Adrenal gland (tissue), 12 donors: ENCODE measurements around the gene SFT2D3. TPM values are rescaled to one million over a fixed set of nuclear protein-coding genes. Genes with fewer than 3 reads are reported as not detected.

Source experiments
- DNase-seq, 7 donors: peaks; one replicate each; pipeline ENCODE4 v3.0.0-alpha.2; 2019 to 2020
- H3K27ac ChIP-seq, 5 donors: fragments of 200-600 bp; sonication (generic) in 4 of 5; 1 replicate in 3 of 5; 2 replicates in 2 of 5; pipeline versions ENCODE4 v1.5.1 to v1.8.0; 2016 to 2020; ENCODE audit warnings: mild to moderate bottlenecking in 1 of 5
- H3K27me3 ChIP-seq: fragments of 200-600 bp; 2 replicates; pipeline ENCODE4 v1.8.0; 2021
- H3K36me3 ChIP-seq, 2 donors: fragments of 200-600 bp; replicated peaks in 1 of 2; 1 replicate in 1 of 2; 2 replicates in 1 of 2; pipeline versions ENCODE4 v1.5.1 to v1.8.0; 2018 to 2022
- H3K4me1 ChIP-seq, 2 donors: fragments of 200-600 bp; replicated peaks in 1 of 2; 1 replicate in 1 of 2; 2 replicates in 1 of 2; pipeline versions ENCODE4 v1.5.1 to v1.8.0; 2018 to 2021
- H3K4me3 ChIP-seq, 4 donors: fragments of 200-600 bp; sonication (generic) in 3 of 4; one replicate each; pipeline ENCODE4 v1.5.1; 2016 to 2018
- H3K9me3 ChIP-seq, 3 donors: fragments of 200-600 bp; sonication (generic) in 1 of 3; replicated peaks in 1 of 3; 1 replicate in 2 of 3; 2 replicates in 1 of 3; pipeline versions ENCODE4 v1.5.1 to v1.8.0; 2016 to 2021
- POLR2A ChIP-seq, 2 donors: fragments of 450-650 bp; IDR thresholded peaks; one replicate each; pipeline ENCODE4 v1.6.1; 2017; ENCODE audit warnings: antibody characterized with exemption in 2 of 2, mild to moderate bottlenecking in 2 of 2, moderate library complexity in 1 of 2
- WGBS, 4 donors: extraction: QIAGEN DNeasy Blood & Tissue Kit in 2 of 4; methylation state at CpG; one replicate each; pipeline versions ENCODE4 v1.1.5 to v1.1.7; 2013 to 2017; 5-methylcytosine and 5-hydroxymethylcytosine counted together
- intact Hi-C, 2 donors: fragments of 100-400 bp; cut with DNase I; formaldehyde crosslinking; loops; one replicate each; pipeline versions ENCODE4 v1.14.1 to v1.15.0; 2022 to 2023
- polyA plus RNA-seq, 3 donors: library from polyadenylated mRNA; stranded (reverse); fragments of 200-250 nt in 2 of 3; fragments of 350-450 nt in 1 of 3; fragmentation: Illumina TruSeq in 1 of 3; extraction: RNeasy Lipid Tissue Mini Kit (QIAGEN cat#74804) in 1 of 3; gene quantifications; one replicate each; pipeline ENCODE4 v1.2.3, GENCODE V29; 2013 to 2014
- total RNA-seq, 9 donors: library from RNA; depleted of rRNA in 4 of 9; stranded (reverse); fragments of >200 nt in 4 of 9; fragments of 120-200 nt in 1 of 9; fragmentation: NEBNext Ultra II Directional in 1 of 9; extraction: Animal tissue kit (Norgen Biotek cat#: 25700) in 1 of 9; gene quantifications; one replicate each; pipeline versions ENCODE4 v1.1.0 to v1.2.4, GENCODE V29; 2013 to 2023
- TF ChIP-seq, protein P1 (sequence below), 6 experiments: fragments of 450-650 bp in 4 of 6; fragments of 200-600 bp in 2 of 6; sonication (generic) in 1 of 6; IDR thresholded peaks; 1 replicate in 5 of 6; 2 replicates in 1 of 6; pipeline versions ENCODE4 v1.5.1 to v1.8.0; 2016 to 2021; ENCODE audit warnings: antibody characterized with exemption in 6 of 6, mild to moderate bottlenecking in 2 of 6, moderate library complexity in 1 of 6
- donor health status: healthy with polysubstance abuse.
- donor health status: Bipolar disorder and iron deficiency.
- donor health status: DM: yes; HTN: yes; CAD: no.
- donor health status: DM: no; HTN: no; CAD: no.
- donor health status: DM: no; HTN: no; CAD: no.
- donor health status: DM: yes; HTN: yes; CAD: no.

Gene SFT2D3
- total and polyA plus RNA-seq, 12 donors = 4.3 to 12.2 (median 6.4) TPM

- Histone ChIP-seq H3K4me3 (no peak overlapping the region), H3K27ac (no peak overlapping the region), H3K4me1 (peaks cover 0 to 13% of the 10 kb centered on the region in 2 donors), H3K9me3 (no peaks in the 10 kb centered on the region), H3K36me3 (peaks cover 0 to 24% of the 10 kb centered on the region in 2 donors), H3K27me3 (no peaks in the 10 kb centered on the region)
- no peak for TF ChIP-seq POLR2A (IDR thresholded peaks at IDR 0.05)
- TF ChIP-seq, protein P1, sequence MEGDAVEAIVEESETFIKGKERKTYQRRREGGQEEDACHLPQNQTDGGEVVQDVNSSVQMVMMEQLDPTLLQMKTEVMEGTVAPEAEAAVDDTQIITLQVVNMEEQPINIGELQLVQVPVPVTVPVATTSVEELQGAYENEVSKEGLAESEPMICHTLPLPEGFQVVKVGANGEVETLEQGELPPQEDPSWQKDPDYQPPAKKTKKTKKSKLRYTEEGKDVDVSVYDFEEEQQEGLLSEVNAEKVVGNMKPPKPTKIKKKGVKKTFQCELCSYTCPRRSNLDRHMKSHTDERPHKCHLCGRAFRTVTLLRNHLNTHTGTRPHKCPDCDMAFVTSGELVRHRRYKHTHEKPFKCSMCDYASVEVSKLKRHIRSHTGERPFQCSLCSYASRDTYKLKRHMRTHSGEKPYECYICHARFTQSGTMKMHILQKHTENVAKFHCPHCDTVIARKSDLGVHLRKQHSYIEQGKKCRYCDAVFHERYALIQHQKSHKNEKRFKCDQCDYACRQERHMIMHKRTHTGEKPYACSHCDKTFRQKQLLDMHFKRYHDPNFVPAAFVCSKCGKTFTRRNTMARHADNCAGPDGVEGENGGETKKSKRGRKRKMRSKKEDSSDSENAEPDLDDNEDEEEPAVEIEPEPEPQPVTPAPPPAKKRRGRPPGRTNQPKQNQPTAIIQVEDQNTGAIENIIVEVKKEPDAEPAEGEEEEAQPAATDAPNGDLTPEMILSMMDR (IDR thresholded peaks at IDR 0.05) = no peak
- WGBS, 4 donors = 75 to 95% (median 87%) methylated on average over 5 to 9 of the region's 9 CpGs
- intact Hi-C loops = loop anchor here in 1 of 2 donors (10.0 kb wide), 1 partner anchor 107 kb away; the partner anchor contains the start of gene WDR33
- DNase-seq = peak in 2 of 7 donors; percentile 29 to 38
These were observed 6.8 kb downstream of the SFT2D3 start for GRCh38 chr2:127707890-127708648.

DNA sequence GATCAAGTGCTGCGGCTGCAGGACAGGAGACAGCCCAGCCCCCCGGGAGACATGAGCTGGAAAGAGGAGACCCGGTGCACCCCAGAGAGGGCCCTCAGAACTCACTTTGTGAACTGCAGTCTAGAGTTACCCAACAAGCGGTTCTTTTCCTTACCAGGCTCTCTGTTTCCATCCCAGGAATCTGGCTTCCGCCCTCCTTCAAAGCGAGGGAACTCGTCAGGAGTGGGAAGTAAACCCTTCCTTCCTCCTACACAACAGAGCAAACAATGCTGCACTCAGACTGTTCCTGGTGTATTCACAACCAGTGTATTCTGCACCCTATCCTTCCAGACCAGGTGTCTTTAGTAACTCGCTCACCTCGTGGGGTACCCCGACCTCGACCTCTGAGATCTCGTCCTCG is 8.0 kb downstream of the SFT2D3 start:
- H3K4me3 ChIP-seq = no peak overlapping the region
- no peaks in the 10 kb centered on the region for H3K27me3 ChIP-seq
- 92 to 96% (median 93%) methylated on average over 13 of the region's 13 CpGs for WGBS, 4 donors
- intact Hi-C loops = loop anchor here in 1 of 2 donors (10.0 kb wide), 1 partner anchor 105 kb away; the partner anchor contains the start of gene WDR33
- no peak for DNase-seq
- H3K36me3 ChIP-seq = peaks cover 0 to 28% of the 10 kb centered on the region in 2 donors
- no peaks in the 10 kb centered on the region for H3K9me3 ChIP-seq
- peaks cover 0 to 12% of the 10 kb centered on the region in 2 donors for H3K4me1 ChIP-seq
- H3K27ac ChIP-seq = no peak overlapping the region
- no peak for TF ChIP-seq POLR2A (IDR thresholded peaks at IDR 0.05)
- TF ChIP-seq, protein P1 (IDR thresholded peaks at IDR 0.05) = no peak

GRCh38 chr2:127712999-127713398 is 11.7 kb downstream of the SFT2D3 start:
- Histone ChIP-seq H3K9me3 (no peaks in the 10 kb centered on the region), H3K27me3 (no peaks in the 10 kb centered on the region), H3K4me3 (no peak overlapping the region), H3K27ac (no peak overlapping the region), H3K36me3 (peaks cover 0 to 26% of the 10 kb centered on the region in 2 donors), H3K4me1 (no peaks in the 10 kb centered on the region)
- intact Hi-C loops = no loop called here
- WGBS, 4 donors = 77 to 87% (median 86%) methylated on average over 2 of the region's 2 CpGs
- TF ChIP-seq POLR2A (IDR thresholded peaks at IDR 0.05) = no peak
- TF ChIP-seq, protein P1 (IDR thresholded peaks at IDR 0.05) = no peak
- DNase-seq = no peak

- H3K4me3 ChIP-seq = no peak overlapping the region
- intact Hi-C loops = no loop called here
- no peaks in the 10 kb centered on the region for H3K4me1 ChIP-seq
- 94 to 96% (median 95%) methylated on average over 21 to 25 of the region's 25 CpGs for whole genome bisulfite sequencing, 4 donors
- TF ChIP-seq POLR2A (IDR thresholded peaks at IDR 0.05) = no peak
- TF ChIP-seq, protein P1 (IDR thresholded peaks at IDR 0.05) = no peak
- H3K36me3 ChIP-seq = peaks cover 0 to 22% of the 10 kb centered on the region in 2 donors
- H3K27ac ChIP-seq = no peak overlapping the region
- DNase-seq = no peak
- no peaks in the 10 kb centered on the region for H3K9me3 ChIP-seq
- no peaks in the 10 kb centered on the region for H3K27me3 ChIP-seq
These were observed 12.3 kb downstream of the SFT2D3 start for GRCh38 chr2:127713562-127713961.
